ENCODE results near the gene GPS1.

Gene GPS1

GRCh38 chr17:82063424-82064415, 12.0 kb downstream of the GPS1 start:
- no peak for DNase-seq
- intact Hi-C loops (cut with DNase I): no loop called here

- intact Hi-C loops (cut with DNase I): no loop called here
- no peak for DNase-seq
Observed at GRCh38 chr17:82064433-82065192, 12.9 kb downstream of the GPS1 start.

- intact Hi-C loops (cut with DNase I): no loop called here
- no peak for DNase-seq
Observed at GRCh38 chr17:82065193-82065637, 13.5 kb downstream of the GPS1 start.

- intact Hi-C loops (cut with DNase I): no loop called here
Observed at GRCh38 chr17:82065638-82066303, 14.1 kb downstream of the GPS1 start, which contains the start of gene DUS1L. Gene DUS1L, minus strand, starts transcription at chr17:82065804. Its CDS starts 745 bp downstream, at chr17:82065059.

GRCh38 chr17:82070611-82071010, 18.9 kb downstream of the GPS1 start:
- intact Hi-C loops (cut with DNase I): no loop called here

More at GRCh38 chr17:82065638-82066303, 14.1 kb downstream of the GPS1 start, which contains the start of gene DUS1L:
- DNase-seq: peak in 41 of 42 donors; percentile 15 to 86 (median 71)

GRCh38 chr17:82072827-82073226, 21.1 kb downstream of the GPS1 start:
- intact Hi-C loops (cut with DNase I): no loop called here
- DNase-seq: no peak

More at GRCh38 chr17:82070611-82071010, 18.9 kb downstream of the GPS1 start:
- no peak for DNase-seq

- intact Hi-C loops (cut with DNase I): no loop called here
- no peak for DNase-seq
Observed at GRCh38 chr17:82073446-82073845, 21.7 kb downstream of the GPS1 start.

- intact Hi-C loops (cut with DNase I): no loop called here
- no peak for DNase-seq
Observed at GRCh38 chr17:82076018-82076784, 24.5 kb downstream of the GPS1 start.

GRCh38 chr17:82076785-82077591, 25.3 kb downstream of the GPS1 start:
- intact Hi-C loops (cut with DNase I): no loop called here
- DNase-seq: no peak

- intact Hi-C loops (cut with DNase I): no loop called here
- no peak for DNase-seq
Observed at GRCh38 chr17:82077617-82078358, 26.1 kb downstream of the GPS1 start.

GRCh38 chr17:82078433-82078832, 26.7 kb downstream of the GPS1 start:
- intact Hi-C loops (cut with DNase I): no loop called here
- DNase-seq: no peak

GRCh38 chr17:82079001-82079677, 27.4 kb downstream of the GPS1 start:
- intact Hi-C loops (cut with DNase I): no loop called here
- no peak for DNase-seq

GRCh38 chr17:82080048-82080788, 28.5 kb downstream of the GPS1 start:
- DNase-seq: no peak
- intact Hi-C loops (cut with DNase I): no loop called here

- DNase-seq: no peak
- intact Hi-C loops (cut with DNase I): no loop called here
Observed at GRCh38 chr17:82080789-82081464, 29.2 kb downstream of the GPS1 start.

- intact Hi-C loops (cut with DNase I): no loop called here
- DNase-seq: no peak
Observed at GRCh38 chr17:82081546-82081945, 29.8 kb downstream of the GPS1 start.

Measured in head of caudate nucleus (tissue), 42 donors.